ENCODE results near the gene ST8SIA4. TPM values are rescaled to one million over a fixed set of nuclear protein-coding genes. Genes with fewer than 3 reads are reported as not detected.

ST8SIA4 gene, protein sequence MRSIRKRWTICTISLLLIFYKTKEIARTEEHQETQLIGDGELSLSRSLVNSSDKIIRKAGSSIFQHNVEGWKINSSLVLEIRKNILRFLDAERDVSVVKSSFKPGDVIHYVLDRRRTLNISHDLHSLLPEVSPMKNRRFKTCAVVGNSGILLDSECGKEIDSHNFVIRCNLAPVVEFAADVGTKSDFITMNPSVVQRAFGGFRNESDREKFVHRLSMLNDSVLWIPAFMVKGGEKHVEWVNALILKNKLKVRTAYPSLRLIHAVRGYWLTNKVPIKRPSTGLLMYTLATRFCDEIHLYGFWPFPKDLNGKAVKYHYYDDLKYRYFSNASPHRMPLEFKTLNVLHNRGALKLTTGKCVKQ
- 10 to 100 TPM; 15.6 to 19.7 TPM for total RNA-seq
- 1 to 10 TPM in 1 of 2 donors, under 1 TPM in 1; 0.10 to 3.3 TPM for polyA plus RNA-seq
- long read RNA-seq, donor 1, full-length matches to known transcripts, result 5 of 12 reads
- long read RNA-seq, donor 1, partial matches to known transcripts, result 0 of 12 reads
- long read RNA-seq, donor 1, other reads (novel, unspliced or antisense), result 7 of 12 reads
- long read RNA-seq, donor 2, full-length matches to known transcripts, result 3 of 6 reads
- long read RNA-seq, donor 2, partial matches to known transcripts, result 0 of 6 reads
- long read RNA-seq, donor 2, other reads (novel, unspliced or antisense), result 3 of 6 reads

DNA sequence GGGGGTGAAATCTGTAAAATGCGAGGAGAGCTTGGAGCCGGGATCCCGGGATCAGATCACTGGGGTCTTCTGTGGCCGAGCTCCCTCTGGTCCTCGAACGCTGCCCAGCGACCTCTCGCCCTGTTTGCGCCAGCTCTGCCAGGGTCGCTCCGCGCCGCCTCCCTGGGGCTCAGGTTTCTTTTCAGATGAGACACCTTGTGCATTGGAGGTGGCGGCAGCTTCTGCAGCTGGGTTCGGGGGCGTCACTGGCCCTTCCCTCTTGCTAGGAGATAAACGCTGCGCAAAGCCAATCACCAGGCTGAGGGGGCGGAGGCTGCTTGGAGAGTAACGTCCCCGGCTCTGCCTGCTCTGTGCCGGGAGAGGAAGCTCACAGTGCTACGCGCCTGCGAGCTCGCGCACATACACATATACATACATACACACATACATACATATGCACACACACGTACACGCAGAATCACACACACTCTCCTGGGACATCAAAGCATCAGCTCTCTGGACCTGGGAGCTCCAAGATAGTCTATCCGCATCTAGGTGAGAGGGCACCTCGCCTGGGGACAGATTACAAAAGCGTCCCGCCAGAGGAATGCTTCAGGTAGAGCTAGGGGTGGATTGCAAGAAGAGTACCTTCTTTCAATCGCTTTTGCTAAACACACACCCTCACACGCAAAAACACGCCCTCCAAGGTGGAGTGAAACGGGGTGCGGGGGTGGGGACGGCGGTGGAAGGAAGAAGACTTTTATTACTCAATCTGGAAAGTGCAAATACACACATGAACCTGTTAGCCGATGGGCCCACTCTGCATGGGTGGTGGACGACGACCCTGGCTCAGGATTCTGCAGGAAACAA lies at the start of gene ST8SIA4:
Gene ST8SIA4 (minus strand): TSS at position 244 of the 849 bp plus-strand sequence. CDS start 327 bp downstream, outside the sequence.
- Histone ChIP-seq H3K27me3 (ENCODE audit: control insufficient read depth in 1 of 2, insufficient read depth in 2 of 2, low read length in 1 of 2) (no peaks in the 10 kb centered on the region), H3K4me3 (ENCODE audit: low read length in 2 of 2) (peak within 1 kb of the TSS in 1 of 2 donors; percentile 52), H3K9me3 (ENCODE audit: control insufficient read depth, low read length) (no peaks in the 10 kb centered on the region), H3K4me1 (ENCODE audit: control insufficient read depth in 1 of 2, insufficient read depth in 2 of 2, low read length in 2 of 2) (peaks cover 0 to 3% of the 10 kb centered on the region in 2 donors), H3K27ac (ENCODE audit: low read depth in 1 of 2, low read length in 2 of 2) (no peak within 1 kb of the TSS), H3K36me3 (ENCODE audit: control insufficient read depth in 1 of 2, insufficient read depth in 2 of 2, low read length in 1 of 2) (no peaks in the 10 kb centered on the region)
- 0% methylated on average over 42 to 43 of the region's 43 CpGs for WGBS, 2 donors
- ATAC-seq (ENCODE audit: low FRiP score), result peak; percentile 84
- intact Hi-C loops (cut with DNase I), result no loop called here
- peak; percentile 90 to 93 for DNase-seq

DNA sequence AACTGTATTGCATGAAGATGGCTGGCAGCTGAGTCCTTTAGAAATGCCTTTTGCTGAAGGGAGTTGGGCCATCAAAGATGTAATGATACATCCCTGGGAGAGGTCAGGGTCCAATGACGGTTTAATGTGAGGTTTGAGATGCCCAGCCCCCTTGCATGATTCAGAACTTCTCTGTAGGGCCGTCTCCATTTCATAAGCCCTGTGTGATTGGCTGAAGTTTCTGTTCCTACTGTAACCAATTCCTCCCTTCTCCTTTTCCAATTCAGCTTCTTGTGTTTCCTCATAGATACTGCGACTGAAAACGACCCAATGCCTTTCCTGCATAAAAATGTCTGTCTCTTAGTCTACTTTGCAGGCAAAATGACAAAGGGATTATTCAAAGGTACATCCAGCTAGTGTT lies 47.9 kb upstream of the ST8SIA4 start:
- WGBS, 2 donors, result 59 to 61% methylated on average over 4 of the region's 4 CpGs
- Histone ChIP-seq H3K4me3 (ENCODE audit: low read length in 2 of 2) (no peak overlapping the region), H3K4me1 (ENCODE audit: control insufficient read depth in 1 of 2, insufficient read depth in 2 of 2, low read length in 2 of 2) (no peaks in the 10 kb centered on the region), H3K9me3 (ENCODE audit: control insufficient read depth, low read length) (peaks cover 2% of the 10 kb centered on the region), H3K27ac (ENCODE audit: low read depth in 1 of 2, low read length in 2 of 2) (no peak overlapping the region), H3K27me3 (ENCODE audit: control insufficient read depth in 1 of 2, insufficient read depth in 2 of 2, low read length in 1 of 2) (no peaks in the 10 kb centered on the region), H3K36me3 (ENCODE audit: control insufficient read depth in 1 of 2, insufficient read depth in 2 of 2, low read length in 1 of 2) (no peaks in the 10 kb centered on the region)
- DNase-seq, result no peak
- intact Hi-C loops (cut with DNase I), result no loop called here
- ATAC-seq (ENCODE audit: low FRiP score), result no peak

DNA sequence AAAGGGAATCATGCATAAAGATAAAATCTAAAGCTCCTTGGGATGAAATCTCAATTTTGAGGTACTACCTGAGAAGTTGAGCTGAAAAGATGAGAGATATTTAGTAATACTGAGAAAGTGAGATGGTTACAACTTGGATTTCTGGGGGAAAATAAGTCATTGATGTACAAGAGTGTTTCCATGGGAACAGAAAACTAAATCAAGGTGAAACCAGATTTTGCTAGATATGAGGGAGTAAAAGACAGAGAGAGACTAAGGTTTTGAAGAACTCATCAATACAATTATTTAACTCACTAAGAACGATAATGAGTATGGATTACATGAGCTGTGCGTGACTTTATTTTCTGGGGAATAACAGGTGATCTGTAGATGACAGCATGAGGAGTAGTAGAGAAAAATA lies 10.2 kb upstream of the ST8SIA4 start:
- Histone ChIP-seq H3K4me3 (ENCODE audit: low read length in 2 of 2) (no peak overlapping the region), H3K27me3 (ENCODE audit: control insufficient read depth in 1 of 2, insufficient read depth in 2 of 2, low read length in 1 of 2) (no peaks in the 10 kb centered on the region), H3K4me1 (ENCODE audit: control insufficient read depth in 1 of 2, insufficient read depth in 2 of 2, low read length in 2 of 2) (no peaks in the 10 kb centered on the region), H3K27ac (ENCODE audit: low read depth in 1 of 2, low read length in 2 of 2) (no peak overlapping the region), H3K36me3 (ENCODE audit: control insufficient read depth in 1 of 2, insufficient read depth in 2 of 2, low read length in 1 of 2) (no peaks in the 10 kb centered on the region), H3K9me3 (ENCODE audit: control insufficient read depth, low read length) (no peaks in the 10 kb centered on the region)
- no peak for DNase-seq
- ATAC-seq (ENCODE audit: low FRiP score), result no peak
- 92 to 96% methylated on average over 2 of the region's 2 CpGs for WGBS, 2 donors
- intact Hi-C loops (cut with DNase I), result no loop called here

DNA sequence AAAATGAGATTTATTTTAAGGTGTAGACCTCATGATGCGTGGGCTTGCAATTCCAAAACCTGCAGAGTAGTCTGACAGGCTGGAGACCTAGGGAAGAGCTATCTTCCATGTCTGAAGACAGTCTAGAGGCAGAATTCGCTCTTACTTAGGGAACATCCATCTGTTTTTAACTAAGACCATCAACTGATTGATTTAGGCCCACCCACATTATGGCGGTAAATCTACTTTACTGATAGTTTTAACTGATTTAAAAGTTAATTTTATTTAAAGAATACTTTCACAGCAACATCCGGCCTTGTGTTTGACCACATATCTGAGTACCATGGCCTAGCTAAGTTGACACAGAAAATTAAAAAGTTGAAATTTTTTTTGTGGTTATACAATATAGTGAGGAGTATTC lies 6.0 kb upstream of the ST8SIA4 start:
- Histone ChIP-seq H3K27me3 (ENCODE audit: control insufficient read depth in 1 of 2, insufficient read depth in 2 of 2, low read length in 1 of 2) (no peaks in the 10 kb centered on the region), H3K36me3 (ENCODE audit: control insufficient read depth in 1 of 2, insufficient read depth in 2 of 2, low read length in 1 of 2) (no peaks in the 10 kb centered on the region), H3K4me3 (ENCODE audit: low read length in 2 of 2) (no peak overlapping the region), H3K27ac (ENCODE audit: low read depth in 1 of 2, low read length in 2 of 2) (no peak overlapping the region), H3K4me1 (ENCODE audit: control insufficient read depth in 1 of 2, insufficient read depth in 2 of 2, low read length in 2 of 2) (no peaks in the 10 kb centered on the region), H3K9me3 (ENCODE audit: control insufficient read depth, low read length) (no peaks in the 10 kb centered on the region)
- intact Hi-C loops (cut with DNase I), result no loop called here
- ATAC-seq (ENCODE audit: low FRiP score) (no peak), DNase-seq (no peak)
- WGBS, 2 donors, result 90 to 93% methylated on average over 4 of the region's 4 CpGs

DNA sequence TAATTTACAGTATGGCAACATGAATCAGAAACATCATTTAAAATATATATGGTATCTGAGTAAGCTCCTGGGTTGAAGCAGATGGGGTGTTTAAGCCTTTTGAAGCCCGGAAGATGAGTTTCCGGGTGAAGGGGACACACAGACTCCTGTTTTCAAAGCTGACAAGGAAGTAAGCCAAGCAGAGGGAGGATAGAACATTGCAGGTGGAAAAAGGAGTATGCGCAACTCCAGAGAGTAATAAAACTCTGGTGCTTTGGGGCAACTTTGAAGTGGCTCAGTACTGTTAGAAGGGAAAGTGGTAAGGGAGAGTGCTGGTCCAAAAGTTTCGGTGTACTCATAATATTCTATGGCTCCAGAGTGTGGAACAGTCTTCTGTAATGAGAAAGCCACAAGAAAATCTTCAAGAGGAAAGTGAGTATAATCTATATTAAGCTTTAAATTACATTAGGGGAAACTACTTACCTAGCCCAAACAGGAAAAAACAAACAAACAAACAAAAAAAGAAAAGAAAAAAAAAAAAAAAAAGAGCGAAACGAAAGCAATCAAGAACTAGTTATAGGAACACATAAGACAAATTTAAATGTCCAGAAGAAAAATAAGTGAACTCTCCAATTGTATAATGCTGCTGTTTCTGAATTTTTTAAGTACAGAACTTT lies 2.3 kb upstream of the ST8SIA4 start:
- H3K36me3 ChIP-seq (ENCODE audit: control insufficient read depth in 1 of 2, insufficient read depth in 2 of 2, low read length in 1 of 2), result no peaks in the 10 kb centered on the region
- intact Hi-C loops (cut with DNase I), result no loop called here
- H3K4me3 ChIP-seq (ENCODE audit: low read length in 2 of 2), result no peak overlapping the region
- no peaks in the 10 kb centered on the region for H3K4me1 ChIP-seq (ENCODE audit: control insufficient read depth in 1 of 2, insufficient read depth in 2 of 2, low read length in 2 of 2)
- 77 to 83% methylated on average over 6 of the region's 6 CpGs for WGBS, 2 donors
- H3K27ac ChIP-seq (ENCODE audit: low read depth in 1 of 2, low read length in 2 of 2), result no peak overlapping the region
- no peaks in the 10 kb centered on the region for H3K9me3 ChIP-seq (ENCODE audit: control insufficient read depth, low read length)
- no peak for DNase-seq
- H3K27me3 ChIP-seq (ENCODE audit: control insufficient read depth in 1 of 2, insufficient read depth in 2 of 2, low read length in 1 of 2), result no peaks in the 10 kb centered on the region
- ATAC-seq (ENCODE audit: low FRiP score), result no peak

DNA sequence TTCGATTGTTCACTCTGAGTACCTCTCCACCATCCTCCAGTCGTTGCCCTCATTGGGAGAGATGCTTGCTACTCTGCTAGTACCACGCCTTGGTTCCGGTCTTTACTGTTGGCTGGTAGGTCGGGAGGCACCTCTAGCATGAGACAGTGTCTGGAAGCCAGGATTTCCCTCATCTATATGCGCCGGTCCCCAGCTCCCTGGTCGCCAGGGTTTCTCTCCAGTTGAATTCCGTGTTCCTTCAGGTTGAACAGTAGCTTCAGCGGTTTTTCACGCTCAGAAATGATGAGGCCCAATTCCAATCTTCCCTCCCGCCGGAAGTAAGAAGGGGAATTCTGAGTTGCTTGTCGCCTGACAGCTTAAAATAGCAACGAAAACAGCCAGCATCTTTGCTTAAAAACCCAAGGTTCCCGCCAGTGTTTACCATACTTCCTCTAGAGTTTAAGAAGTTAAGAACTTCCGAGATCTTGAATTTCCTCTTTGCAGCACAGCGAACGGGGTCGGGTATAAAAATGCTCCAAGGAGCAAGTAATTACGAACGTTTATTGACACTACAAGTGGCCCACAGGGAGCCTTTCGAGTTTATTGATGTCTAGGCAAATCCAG lies 1.3 kb upstream of the ST8SIA4 start:
- H3K4me1 ChIP-seq (ENCODE audit: control insufficient read depth in 1 of 2, insufficient read depth in 2 of 2, low read length in 2 of 2), result peaks cover 0 to 3% of the 10 kb centered on the region in 2 donors
- H3K4me3 ChIP-seq (ENCODE audit: low read length in 2 of 2), result peak overlapping the region in 1 of 2 donors; percentile 4
- WGBS, 2 donors, result 10% methylated on average over 23 of the region's 23 CpGs
- H3K27me3 ChIP-seq (ENCODE audit: control insufficient read depth in 1 of 2, insufficient read depth in 2 of 2, low read length in 1 of 2), result no peaks in the 10 kb centered on the region
- H3K27ac ChIP-seq (ENCODE audit: low read depth in 1 of 2, low read length in 2 of 2), result no peak overlapping the region
- H3K9me3 ChIP-seq (ENCODE audit: control insufficient read depth, low read length), result no peaks in the 10 kb centered on the region
- DNase-seq (peak; percentile 52 to 71), ATAC-seq (ENCODE audit: low FRiP score) (no peak)
- intact Hi-C loops (cut with DNase I), result no loop called here
- H3K36me3 ChIP-seq (ENCODE audit: control insufficient read depth in 1 of 2, insufficient read depth in 2 of 2, low read length in 1 of 2), result no peaks in the 10 kb centered on the region

DNA sequence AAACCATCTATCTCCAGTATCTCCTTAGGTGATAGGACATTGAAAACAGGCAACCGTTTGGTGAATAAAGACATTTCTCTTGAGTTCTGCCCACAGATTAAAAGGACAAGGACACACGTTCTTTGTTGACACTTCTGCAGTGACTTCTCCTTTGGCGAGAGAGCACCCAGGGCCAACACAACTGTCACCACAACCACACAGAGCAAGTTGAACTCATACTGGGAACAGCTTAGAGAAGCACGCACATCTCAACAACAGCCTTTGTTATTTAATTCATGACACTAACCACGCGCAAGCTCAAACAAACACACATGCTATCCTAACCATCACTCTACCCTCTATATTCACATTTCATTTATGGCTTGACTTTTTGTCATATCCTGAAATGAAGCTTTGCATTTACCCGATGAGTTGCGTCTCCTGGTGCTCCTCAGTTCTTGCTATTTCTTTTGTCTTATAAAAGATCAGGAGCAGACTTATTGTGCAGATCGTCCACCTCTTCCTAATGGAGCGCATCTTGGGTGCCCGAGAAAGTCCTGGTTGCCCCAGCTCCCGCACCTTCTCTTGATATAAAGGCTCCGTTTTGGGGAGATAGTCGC lies 543 bp downstream of the ST8SIA4 start:
- Histone ChIP-seq H3K27me3 (ENCODE audit: control insufficient read depth in 1 of 2, insufficient read depth in 2 of 2, low read length in 1 of 2) (no peaks in the 10 kb centered on the region), H3K4me1 (ENCODE audit: control insufficient read depth in 1 of 2, insufficient read depth in 2 of 2, low read length in 2 of 2) (peaks cover 0 to 3% of the 10 kb centered on the region in 2 donors), H3K4me3 (ENCODE audit: low read length in 2 of 2) (peak overlapping the region in 1 of 2 donors; percentile 52), H3K27ac (ENCODE audit: low read depth in 1 of 2, low read length in 2 of 2) (no peak overlapping the region), H3K9me3 (ENCODE audit: control insufficient read depth, low read length) (no peaks in the 10 kb centered on the region), H3K36me3 (ENCODE audit: control insufficient read depth in 1 of 2, insufficient read depth in 2 of 2, low read length in 1 of 2) (no peaks in the 10 kb centered on the region)
- WGBS, 2 donors, result 1% methylated on average over 14 of the region's 14 CpGs
- peak in 1 of 2 donors; percentile 38 for DNase-seq
- ATAC-seq (ENCODE audit: low FRiP score), result no peak
- intact Hi-C loops (cut with DNase I), result no loop called here

Data from aorta (tissue), 5 donors.